BE2C (cell line): ENCODE measurements around the gene PPP1R14D. TPM values are rescaled to one million over a fixed set of nuclear protein-coding genes. Genes with fewer than 3 reads are reported as not detected.
A peak's percentile ranks its signal among the peaks of the same experiment; 100 is the strongest.

Experiments used
- DNase-seq: peaks from one replicate; pipeline ENCODE4 v3.0.0-alpha.2; 2020
- H3K27me3 ChIP-seq: fragments of 250-450 bp; sonication (Bioruptor Pico); 2 replicates; pipeline ENCODE4 v1.5.1; 2020; ENCODE audit warnings: mild to moderate bottlenecking
- H3K36me3 ChIP-seq: fragments of 250-450 bp; sonication (Bioruptor Pico); 2 replicates; pipeline ENCODE4 v1.5.1; 2020; ENCODE audit warnings: mild to moderate bottlenecking
- H3K4me1 ChIP-seq: fragments of 250-450 bp; sonication (Bioruptor Pico); 2 replicates; pipeline ENCODE4 v1.5.1; 2020
- H3K4me3 ChIP-seq: 2 replicates; pipeline ENCODE4 v1.5.1; 2011; ENCODE audit warnings: low read depth, low read length
- H3K9me3 ChIP-seq: fragments of 250-450 bp; sonication (Bioruptor Pico); 2 replicates; pipeline ENCODE4 v1.5.1; 2020
- polyA plus RNA-seq: library from polyadenylated mRNA; unstranded; fragments of >200 nt; gene quantifications from one replicate; pipeline ENCODE4 v1.2.1, GENCODE V29; 2012; ENCODE audit warnings: low read depth, missing spikeins; ENCODE audit not compliant: insufficient read length, insufficient read depth
- TF ChIP-seq, protein P1 (sequence below): IDR thresholded peaks from 2 replicates; pipeline ENCODE4 v1.5.1; 2012; ENCODE audit warnings: mild to moderate bottlenecking, low read depth, low read length

PPP1R14D gene, protein sequence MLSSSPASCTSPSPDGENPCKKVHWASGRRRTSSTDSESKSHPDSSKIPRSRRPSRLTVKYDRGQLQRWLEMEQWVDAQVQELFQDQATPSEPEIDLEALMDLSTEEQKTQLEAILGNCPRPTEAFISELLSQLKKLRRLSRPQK
- not detected for polyA plus RNA-seq

GRCh38 chr15:40828447-40829036 is at the start of gene PPP1R14D:
TSS of gene PPP1R14D (minus strand) at chr15:40828708. CDS start at chr15:40828641, 67 bp downstream.
- Histone ChIP-seq H3K9me3 (no peaks in the 10 kb centered on the region), H3K27me3 (no peaks in the 10 kb centered on the region), H3K4me3 (no peak within 1 kb of the TSS), H3K36me3 (no peaks in the 10 kb centered on the region), H3K4me1 (no peaks in the 10 kb centered on the region)
- TF ChIP-seq, protein P1, sequence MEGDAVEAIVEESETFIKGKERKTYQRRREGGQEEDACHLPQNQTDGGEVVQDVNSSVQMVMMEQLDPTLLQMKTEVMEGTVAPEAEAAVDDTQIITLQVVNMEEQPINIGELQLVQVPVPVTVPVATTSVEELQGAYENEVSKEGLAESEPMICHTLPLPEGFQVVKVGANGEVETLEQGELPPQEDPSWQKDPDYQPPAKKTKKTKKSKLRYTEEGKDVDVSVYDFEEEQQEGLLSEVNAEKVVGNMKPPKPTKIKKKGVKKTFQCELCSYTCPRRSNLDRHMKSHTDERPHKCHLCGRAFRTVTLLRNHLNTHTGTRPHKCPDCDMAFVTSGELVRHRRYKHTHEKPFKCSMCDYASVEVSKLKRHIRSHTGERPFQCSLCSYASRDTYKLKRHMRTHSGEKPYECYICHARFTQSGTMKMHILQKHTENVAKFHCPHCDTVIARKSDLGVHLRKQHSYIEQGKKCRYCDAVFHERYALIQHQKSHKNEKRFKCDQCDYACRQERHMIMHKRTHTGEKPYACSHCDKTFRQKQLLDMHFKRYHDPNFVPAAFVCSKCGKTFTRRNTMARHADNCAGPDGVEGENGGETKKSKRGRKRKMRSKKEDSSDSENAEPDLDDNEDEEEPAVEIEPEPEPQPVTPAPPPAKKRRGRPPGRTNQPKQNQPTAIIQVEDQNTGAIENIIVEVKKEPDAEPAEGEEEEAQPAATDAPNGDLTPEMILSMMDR: no peak
- no peak for DNase-seq

GRCh38 chr15:40877694-40878093 is 49.2 kb upstream of the PPP1R14D start:
- no peak overlapping the region for H3K4me3 ChIP-seq
- H3K9me3 ChIP-seq: no peaks in the 10 kb centered on the region
- H3K36me3 ChIP-seq: no peaks in the 10 kb centered on the region
- no peaks in the 10 kb centered on the region for H3K4me1 ChIP-seq
- H3K27me3 ChIP-seq: no peaks in the 10 kb centered on the region
- TF ChIP-seq, protein P1: no peak
- DNase-seq: no peak

- Histone ChIP-seq H3K4me1 (no peaks in the 10 kb centered on the region), H3K27me3 (no peaks in the 10 kb centered on the region), H3K9me3 (no peaks in the 10 kb centered on the region), H3K36me3 (no peaks in the 10 kb centered on the region), H3K4me3 (no peak overlapping the region)
- TF ChIP-seq, protein P1: no peak
- no peak for DNase-seq
Observed at GRCh38 chr15:40875991-40876730, 47.7 kb upstream of the PPP1R14D start.

DNA sequence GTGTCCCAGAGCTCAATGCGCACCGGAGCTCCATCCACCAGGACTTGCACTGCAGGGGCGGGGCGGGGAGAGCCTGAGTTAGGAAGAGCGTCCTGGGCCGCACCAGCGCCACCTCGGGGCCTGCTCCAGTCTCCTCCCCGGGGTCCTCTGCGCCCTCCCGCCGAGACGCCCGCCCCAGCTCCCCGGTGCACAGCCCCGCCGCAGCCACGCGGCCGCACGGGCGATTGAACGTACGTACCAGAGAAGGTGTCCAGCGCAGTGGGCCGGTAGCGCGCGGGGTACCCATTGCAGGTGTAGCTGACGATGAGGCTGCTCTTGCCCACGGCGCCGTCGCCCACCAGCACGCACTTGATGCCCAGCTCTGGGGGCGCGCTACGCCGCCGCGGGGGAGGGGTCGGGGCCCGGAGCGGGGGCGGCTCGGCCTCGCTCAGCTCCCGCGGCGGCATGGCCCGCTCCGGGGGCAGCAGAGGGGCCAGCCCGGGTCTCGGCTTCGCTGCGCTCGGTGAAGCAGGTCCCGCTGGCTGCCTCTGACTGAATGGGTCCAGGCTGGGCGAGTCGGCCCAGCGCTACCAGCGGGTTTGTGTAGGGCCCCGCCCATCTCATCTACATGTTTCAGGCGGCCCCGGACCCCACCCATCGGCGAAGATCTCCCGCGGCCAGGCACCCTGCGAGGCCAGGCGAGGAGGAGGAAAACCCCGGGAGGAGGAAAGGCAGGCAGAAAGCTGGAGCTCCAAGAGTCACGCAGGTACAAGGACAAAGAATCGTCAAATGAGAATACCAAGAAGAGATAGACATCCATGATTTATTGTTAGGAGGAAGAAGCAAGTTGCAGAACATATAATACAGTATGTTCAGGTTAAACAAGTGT is 45.4 kb upstream of the PPP1R14D start, which contains the start of gene RHOV:
Gene RHOV, minus strand, starts transcription at position 541 of the 868 bp plus-strand sequence. Its CDS starts 95 bp downstream, at position 446.
- Histone ChIP-seq H3K4me3 (peak within 1 kb of the TSS; percentile 59), H3K9me3 (no peaks in the 10 kb centered on the region), H3K4me1 (no peaks in the 10 kb centered on the region), H3K27me3 (no peaks in the 10 kb centered on the region), H3K36me3 (no peaks in the 10 kb centered on the region)
- DNase-seq: peak; percentile 85
- TF ChIP-seq, protein P1: peak; percentile 39

- no peaks in the 10 kb centered on the region for H3K27me3 ChIP-seq
- no peak for DNase-seq
- H3K4me3 ChIP-seq: peak overlapping the region; percentile 59
- TF ChIP-seq, protein P1: no peak
- no peaks in the 10 kb centered on the region for H3K36me3 ChIP-seq
- H3K9me3 ChIP-seq: no peaks in the 10 kb centered on the region
- no peaks in the 10 kb centered on the region for H3K4me1 ChIP-seq
Observed at GRCh38 chr15:40872791-40873693, 44.5 kb upstream of the PPP1R14D start.
